ENCODE data around the gene IFITM10.
"Not testable (repeated sequence)": the region's sequence is repeated elsewhere in the genome, so short reads cannot be mapped to it uniquely, and the experiment has no call there.

Gene IFITM10

GRCh38 chr11:1773131-1773993 lies 23.0 kb upstream of the IFITM10 start:
- no peak overlapping the region for H3K4me3 ChIP-seq (ENCODE audit: control insufficient read depth, low read depth, low read length)
- DNase-seq (ENCODE audit: low read depth), result no peak
- no peak for TF ChIP-seq CTCF (conservative IDR thresholded peaks at IDR 0.05; ENCODE audit: control insufficient read depth, insufficient read depth, low read depth, low read length)

GRCh38 chr11:1772270-1773130 lies 22.1 kb upstream of the IFITM10 start:
- H3K4me3 ChIP-seq (ENCODE audit: control insufficient read depth, low read depth, low read length), result no peak overlapping the region
- DNase-seq (ENCODE audit: low read depth), result peak; percentile 93
- no peak for TF ChIP-seq CTCF (conservative IDR thresholded peaks at IDR 0.05; ENCODE audit: control insufficient read depth, insufficient read depth, low read depth, low read length)

- no peak for TF ChIP-seq CTCF (conservative IDR thresholded peaks at IDR 0.05; ENCODE audit: control insufficient read depth, insufficient read depth, low read depth, low read length)
- peak; percentile 78 for DNase-seq (ENCODE audit: low read depth)
- H3K4me3 ChIP-seq (ENCODE audit: control insufficient read depth, low read depth, low read length), result no peak overlapping the region
Measured at GRCh38 chr11:1771700-1772099, 21.3 kb upstream of the IFITM10 start.

- H3K4me3 ChIP-seq (ENCODE audit: control insufficient read depth, low read depth, low read length), result no peak overlapping the region
Measured at GRCh38 chr11:1771273-1771672, 20.9 kb upstream of the IFITM10 start.

GRCh38 chr11:1770528-1770927 lies 20.1 kb upstream of the IFITM10 start:
- no peak for DNase-seq (ENCODE audit: low read depth)
- no peak for TF ChIP-seq CTCF (conservative IDR thresholded peaks at IDR 0.05; ENCODE audit: control insufficient read depth, insufficient read depth, low read depth, low read length)
- no peak overlapping the region for H3K4me3 ChIP-seq (ENCODE audit: control insufficient read depth, low read depth, low read length)

More at GRCh38 chr11:1771273-1771672, 20.9 kb upstream of the IFITM10 start:
- no peak for TF ChIP-seq CTCF (conservative IDR thresholded peaks at IDR 0.05; ENCODE audit: control insufficient read depth, insufficient read depth, low read depth, low read length)
- DNase-seq (ENCODE audit: low read depth), result no peak

- H3K4me3 ChIP-seq (ENCODE audit: control insufficient read depth, low read depth, low read length), result no peak overlapping the region
- no peak for TF ChIP-seq CTCF (conservative IDR thresholded peaks at IDR 0.05; ENCODE audit: control insufficient read depth, insufficient read depth, low read depth, low read length)
- DNase-seq (ENCODE audit: low read depth), result no peak
Measured at GRCh38 chr11:1770061-1770460, 19.7 kb upstream of the IFITM10 start.

- not testable (repeated sequence) for H3K4me3 ChIP-seq (ENCODE audit: control insufficient read depth, low read depth, low read length)
- peak; percentile 79 for DNase-seq (ENCODE audit: low read depth)
Measured at GRCh38 chr11:1769304-1769936, 19.0 kb upstream of the IFITM10 start.
